ENCODE measurements around the gene THEMIS.

DNA sequence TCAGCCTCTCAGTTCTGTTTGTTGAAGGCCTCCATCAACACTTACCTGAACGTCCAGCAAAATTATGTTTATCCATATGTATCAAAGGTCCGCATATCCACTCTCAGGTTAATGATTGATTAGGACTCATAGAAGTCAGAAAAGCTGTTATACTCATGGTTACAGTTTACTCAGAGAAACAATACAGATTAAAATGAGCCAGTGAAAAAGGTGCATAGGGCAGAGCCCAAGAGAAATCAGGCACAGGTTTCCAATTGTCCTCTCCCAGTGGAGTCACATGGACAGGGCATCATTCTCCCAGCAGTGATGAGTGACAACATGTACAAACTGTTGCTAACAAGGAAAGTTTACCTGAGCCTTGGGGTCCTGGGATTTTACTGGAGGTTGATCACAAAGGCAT is 36.2 kb downstream of the THEMIS start:
- TF ChIP-seq, protein P1, sequence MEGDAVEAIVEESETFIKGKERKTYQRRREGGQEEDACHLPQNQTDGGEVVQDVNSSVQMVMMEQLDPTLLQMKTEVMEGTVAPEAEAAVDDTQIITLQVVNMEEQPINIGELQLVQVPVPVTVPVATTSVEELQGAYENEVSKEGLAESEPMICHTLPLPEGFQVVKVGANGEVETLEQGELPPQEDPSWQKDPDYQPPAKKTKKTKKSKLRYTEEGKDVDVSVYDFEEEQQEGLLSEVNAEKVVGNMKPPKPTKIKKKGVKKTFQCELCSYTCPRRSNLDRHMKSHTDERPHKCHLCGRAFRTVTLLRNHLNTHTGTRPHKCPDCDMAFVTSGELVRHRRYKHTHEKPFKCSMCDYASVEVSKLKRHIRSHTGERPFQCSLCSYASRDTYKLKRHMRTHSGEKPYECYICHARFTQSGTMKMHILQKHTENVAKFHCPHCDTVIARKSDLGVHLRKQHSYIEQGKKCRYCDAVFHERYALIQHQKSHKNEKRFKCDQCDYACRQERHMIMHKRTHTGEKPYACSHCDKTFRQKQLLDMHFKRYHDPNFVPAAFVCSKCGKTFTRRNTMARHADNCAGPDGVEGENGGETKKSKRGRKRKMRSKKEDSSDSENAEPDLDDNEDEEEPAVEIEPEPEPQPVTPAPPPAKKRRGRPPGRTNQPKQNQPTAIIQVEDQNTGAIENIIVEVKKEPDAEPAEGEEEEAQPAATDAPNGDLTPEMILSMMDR (conservative IDR thresholded peaks at IDR 0.05; ENCODE audit: low read depth in 2 of 2), result no peak
- no peak for TF ChIP-seq EZH2 (IDR thresholded peaks at IDR 0.05; ENCODE audit: low read depth, unreplicated experiment)
- no peak for TF ChIP-seq REST (IDR thresholded peaks at IDR 0.05; ENCODE audit: unreplicated experiment)
- TF ChIP-seq POLR2AphosphoS5 (IDR thresholded peaks at IDR 0.05; ENCODE audit: low read depth), result no peak
